Upper lobe of left lung (tissue), 6 donors: ENCODE data around the gene MYBBP1A. TPM values are rescaled to one million over a fixed set of nuclear protein-coding genes. Genes with fewer than 3 reads are reported as not detected.

ENCODE experiments used
- ATAC-seq, 2 donors: fragments of 200-7000 bp; cut with Tn5 transposase; one replicate each; pipeline ENCODE4 v1.9.1; 2022; ENCODE audit warnings: mild to moderate bottlenecking in 2 of 2, moderate library complexity in 2 of 2; ENCODE audit not compliant: low FRiP score in 2 of 2
- DNase-seq, 2 donors: peaks; one replicate each; pipeline ENCODE4 v3.0.0-alpha.2; 2019 to 2020
- H3K27ac ChIP-seq, 4 donors: fragments of 200-600 bp; sonication (generic); one replicate each; pipeline ENCODE4 v1.5.1; 2016 to 2019
- H3K27me3 ChIP-seq, 4 donors: fragments of 200-600 bp; sonication (generic); one replicate each; pipeline ENCODE4 v1.5.1; 2017 to 2019
- H3K36me3 ChIP-seq, 4 donors: fragments of 200-600 bp; sonication (generic); one replicate each; pipeline ENCODE4 v1.5.1; 2016 to 2019
- H3K4me1 ChIP-seq, 4 donors: fragments of 200-600 bp; sonication (generic); one replicate each; pipeline ENCODE4 v1.5.1; 2018 to 2019
- H3K4me3 ChIP-seq, 4 donors: fragments of 200-600 bp; sonication (generic); one replicate each; pipeline ENCODE4 v1.5.1; 2017 to 2019; ENCODE audit warnings: mild to moderate bottlenecking in 2 of 4, moderate library complexity in 1 of 4
- H3K9me3 ChIP-seq, 4 donors: fragments of 200-600 bp; sonication (generic); one replicate each; pipeline ENCODE4 v1.5.1; 2018 to 2019
- CTCF ChIP-seq, 6 experiments: fragments of 450-650 bp in 4 of 6; fragments of 200-600 bp in 2 of 6; sonication (generic) in 2 of 6; IDR thresholded peaks; one replicate each; pipeline ENCODE4 v1.5.1; 2016 to 2019; ENCODE audit warnings: antibody characterized with exemption in 6 of 6
- EP300 ChIP-seq, 4 donors: sonication (generic); formaldehyde crosslinking; IDR thresholded peaks; one replicate each; pipeline ENCODE4 v1.5.1; 2017; ENCODE audit warnings: antibody characterized with exemption in 4 of 4, control low read depth in 2 of 4
- POLR2A ChIP-seq, 4 donors: fragments of 450-650 bp; IDR thresholded peaks; one replicate each; pipeline ENCODE4 v1.5.1; 2016 to 2017; ENCODE audit warnings: antibody characterized with exemption in 4 of 4, mild to moderate bottlenecking in 2 of 4
- POLR2AphosphoS5 ChIP-seq, 2 donors: sonication (generic); formaldehyde crosslinking; IDR thresholded peaks; one replicate each; pipeline ENCODE4 v1.5.1; 2017; ENCODE audit warnings: antibody characterized with exemption in 2 of 2
- WGBS, 2 donors: methylation state at CpG; one replicate each; pipeline ENCODE4 v1.1.5; 2017 to 2018; 5-methylcytosine and 5-hydroxymethylcytosine counted together
- total RNA-seq, 6 donors: library from RNA; depleted of rRNA in 4 of 6; stranded (reverse); fragments of >200 nt in 4 of 6; gene quantifications; one replicate each; pipeline versions ENCODE4 v1.1.0 to v1.2.1, GENCODE V29; 2016 to 2021
- donor health status: DM: no; HTN: no; CAD: no; lungs with moderate emphysema.
- donor health status: DM: no; HTN: yes; CAD: no; lungs with severe emphysema.

Gene MYBBP1A
- total RNA-seq, 6 donors from 2014 or later = 45.2 to 151 (median 57.3) TPM

- no peak for ATAC-seq
- Histone ChIP-seq H3K9me3 (no peaks in the 10 kb centered on the region), H3K4me3 (no peak overlapping the region), H3K27me3 (no peaks in the 10 kb centered on the region), H3K27ac (peak overlapping the region; percentile 85 to 95 (median 89)), H3K36me3 (no peaks in the 10 kb centered on the region), H3K4me1 (peaks cover 80 to 92% (median 86%) of the 10 kb centered on the region in 4 donors)
- 81 to 83% methylated on average over 19 to 24 of the region's 24 CpGs for WGBS, 2 donors
- peak in 1 of 2 donors; percentile 76 for DNase-seq
- TF ChIP-seq CTCF (IDR thresholded peaks at IDR 0.05) (no peak), EP300 (IDR thresholded peaks at IDR 0.05) (no peak), POLR2AphosphoS5 (IDR thresholded peaks at IDR 0.05) (no peak), POLR2A (IDR thresholded peaks at IDR 0.05) (no peak)
Measured at GRCh38 chr17:4513113-4514032, 41.8 kb downstream of the MYBBP1A start.

GRCh38 chr17:4512156-4513112 is 42.8 kb downstream of the MYBBP1A start:
- peak in 1 of 2 donors; percentile 54 for DNase-seq
- no peak for ATAC-seq
- no peak overlapping the region for H3K4me3 ChIP-seq
- no peak for TF ChIP-seq POLR2A (IDR thresholded peaks at IDR 0.05)
- no peak for TF ChIP-seq CTCF (IDR thresholded peaks at IDR 0.05)
- TF ChIP-seq POLR2AphosphoS5 (IDR thresholded peaks at IDR 0.05) = no peak
- no peak for TF ChIP-seq EP300 (IDR thresholded peaks at IDR 0.05)
- peak overlapping the region; percentile 85 to 95 (median 89) for H3K27ac ChIP-seq
- no peaks in the 10 kb centered on the region for H3K36me3 ChIP-seq
- no peaks in the 10 kb centered on the region for H3K9me3 ChIP-seq
- WGBS, 2 donors = 83% methylated on average over 21 to 31 of the region's 31 CpGs
- peaks cover 88 to 96% (median 93%) of the 10 kb centered on the region in 4 donors for H3K4me1 ChIP-seq
- H3K27me3 ChIP-seq = no peaks in the 10 kb centered on the region

GRCh38 chr17:4511199-4511932 is 43.8 kb downstream of the MYBBP1A start:
- ATAC-seq = no peak
- H3K4me1 ChIP-seq = peaks cover 93 to 97% (median 96%) of the 10 kb centered on the region in 4 donors

More at GRCh38 chr17:4511199-4511932, 43.8 kb downstream of the MYBBP1A start:
- DNase-seq = peak in 1 of 2 donors; percentile 45
- Histone ChIP-seq H3K36me3 (no peaks in the 10 kb centered on the region), H3K27ac (peak overlapping the region; percentile 26 to 91 (median 80)), H3K9me3 (no peaks in the 10 kb centered on the region), H3K4me3 (no peak overlapping the region), H3K27me3 (no peaks in the 10 kb centered on the region)
- TF ChIP-seq POLR2A (IDR thresholded peaks at IDR 0.05) = no peak
- TF ChIP-seq CTCF (IDR thresholded peaks at IDR 0.05) = no peak
- no peak for TF ChIP-seq POLR2AphosphoS5 (IDR thresholded peaks at IDR 0.05)
- no peak for TF ChIP-seq EP300 (IDR thresholded peaks at IDR 0.05)
- WGBS, 2 donors = 72 to 77% methylated on average over 9 to 10 of the region's 10 CpGs
